GM18526 (cell line): Measurements from ENCODE around the gene TEAD4.

Source experiments
- POLR2A ChIP-seq: IDR thresholded peaks from 3 replicates; pipeline ENCODE4 v1.6.1; 2011; ENCODE audit not compliant: insufficient read length; ENCODE audit errors: extremely low read depth

TEAD4 gene

GRCh38 chr12:2958432-2959191 lies 585 bp upstream of the TEAD4 start:
- TF ChIP-seq POLR2A = no peak

DNA sequence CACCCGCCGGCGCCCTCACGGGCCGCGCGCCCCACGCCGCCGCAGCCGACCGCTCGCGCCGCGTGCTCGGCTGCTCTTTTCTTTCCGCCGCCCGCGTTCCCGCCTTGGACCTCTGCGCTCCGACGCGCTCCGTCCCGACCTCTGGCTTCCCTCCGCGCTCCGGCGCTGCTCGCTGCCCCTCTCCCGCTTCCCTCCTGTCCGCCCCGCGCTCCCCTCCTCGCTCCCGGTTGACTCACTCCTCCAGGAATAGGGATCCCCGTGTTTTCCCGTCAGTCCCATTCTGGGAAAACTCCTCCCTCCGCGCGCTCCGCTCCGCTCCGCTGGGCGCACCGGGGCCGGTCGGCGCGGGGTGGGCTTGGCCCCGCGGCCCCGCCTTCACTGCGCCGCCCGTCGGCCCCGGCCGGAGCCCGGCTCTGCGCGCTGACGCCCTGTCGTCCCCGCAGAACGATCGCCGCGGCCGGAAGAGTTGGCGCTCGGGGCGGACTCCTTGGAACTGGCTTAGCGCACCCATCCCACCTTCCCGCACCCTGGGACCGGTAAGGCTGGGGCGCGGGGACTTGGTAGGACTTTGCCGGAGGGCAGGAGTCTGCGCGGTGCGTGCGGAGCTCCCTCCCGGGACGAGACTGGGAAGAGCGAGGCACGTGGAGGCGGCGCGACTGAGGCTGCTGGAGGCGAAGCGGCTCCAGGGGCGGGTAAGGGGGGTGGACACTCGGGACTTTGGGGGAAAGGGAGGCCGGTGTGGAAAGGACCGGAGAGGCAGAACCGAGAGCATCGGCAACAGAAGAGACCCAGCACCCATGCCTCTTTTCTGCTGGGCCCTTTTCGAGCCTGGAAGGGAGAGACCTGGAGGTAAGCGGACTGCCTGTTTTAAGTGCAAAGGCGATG lies 550 bp downstream of the TEAD4 start:
- no peak for TF ChIP-seq POLR2A

GRCh38 chr12:2960390-2960956 lies 1.3 kb downstream of the TEAD4 start:
- no peak for TF ChIP-seq POLR2A

DNA sequence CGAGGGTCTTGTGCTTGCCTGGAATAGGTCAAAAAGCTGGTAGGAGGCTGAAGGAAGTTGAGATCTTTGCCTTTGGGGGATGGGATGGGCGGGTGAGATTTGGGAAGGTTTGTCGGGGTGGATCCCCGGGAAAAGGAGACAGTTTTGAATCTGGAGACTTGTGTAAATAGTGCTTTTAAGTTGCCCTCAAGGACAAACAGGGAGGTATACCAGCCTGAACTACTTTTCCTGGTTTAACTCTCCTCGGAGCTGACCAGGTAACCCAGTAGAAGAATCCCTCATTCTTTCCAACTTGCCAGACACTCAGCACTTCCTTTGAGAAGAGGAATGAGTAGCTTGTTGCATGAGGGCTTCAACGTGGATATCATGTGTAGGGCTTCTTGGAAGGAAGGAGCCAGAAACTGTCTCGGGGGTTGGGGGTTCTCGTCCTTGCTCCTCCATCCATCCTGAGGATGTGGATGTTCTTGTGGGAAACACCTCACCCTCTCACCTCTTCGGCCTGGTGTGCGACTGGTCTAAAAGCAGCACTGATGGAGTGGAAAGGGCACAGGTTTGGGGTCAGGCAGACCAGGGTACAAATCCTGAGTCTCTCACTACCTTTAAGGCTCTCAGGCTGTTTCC lies 1.9 kb downstream of the TEAD4 start:
- no peak for TF ChIP-seq POLR2A

DNA sequence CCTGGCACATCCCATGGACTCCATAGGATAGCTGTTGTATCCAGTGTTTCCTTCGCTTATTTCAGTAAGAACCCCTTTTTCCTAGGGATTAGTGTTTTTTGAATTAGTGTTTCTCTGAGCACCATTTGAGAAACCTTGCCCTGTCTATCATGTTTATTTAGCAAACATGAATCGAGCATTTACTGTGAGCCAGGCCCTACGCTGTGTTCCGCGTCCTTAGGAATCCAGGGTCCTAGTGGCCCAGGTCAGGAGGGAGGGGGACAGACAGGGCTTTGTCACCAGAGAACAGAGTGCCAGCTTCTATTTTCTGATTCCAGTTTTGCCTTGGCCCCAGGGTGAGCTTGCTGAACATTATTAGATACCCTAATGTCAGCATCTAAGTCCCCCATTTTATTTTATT lies 2.5 kb downstream of the TEAD4 start:
- TF ChIP-seq POLR2A = no peak

DNA sequence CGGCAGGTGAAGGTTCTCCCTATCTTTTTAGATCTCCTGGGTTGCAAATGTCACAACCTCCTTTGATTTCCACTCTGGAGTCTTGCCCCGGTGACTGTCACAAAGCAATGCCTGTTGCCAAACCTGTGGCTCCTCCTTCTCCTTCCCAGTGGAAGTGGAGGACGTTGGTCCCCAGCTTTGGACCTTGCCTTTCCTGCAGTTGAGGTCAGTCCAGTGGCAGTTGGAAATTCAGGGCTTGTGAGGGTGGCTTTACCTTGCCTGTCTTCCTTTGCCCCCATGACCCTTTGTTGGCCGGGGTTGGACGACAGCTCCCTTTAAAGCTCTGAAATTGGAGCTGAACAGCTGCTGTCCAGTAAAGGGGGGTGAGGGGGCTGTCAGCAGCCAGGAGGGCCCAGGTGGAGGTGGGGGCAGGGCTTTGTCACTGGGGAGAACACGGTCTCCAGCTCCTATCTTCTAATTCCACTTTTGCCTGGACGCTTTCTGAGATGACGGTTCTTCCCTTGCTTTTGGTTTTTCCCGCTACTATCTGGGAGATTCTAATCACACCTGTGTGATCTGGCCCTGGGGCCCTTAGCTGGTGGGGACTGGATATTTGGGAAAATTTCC lies 4.1 kb downstream of the TEAD4 start:
- TF ChIP-seq POLR2A = no peak

DNA sequence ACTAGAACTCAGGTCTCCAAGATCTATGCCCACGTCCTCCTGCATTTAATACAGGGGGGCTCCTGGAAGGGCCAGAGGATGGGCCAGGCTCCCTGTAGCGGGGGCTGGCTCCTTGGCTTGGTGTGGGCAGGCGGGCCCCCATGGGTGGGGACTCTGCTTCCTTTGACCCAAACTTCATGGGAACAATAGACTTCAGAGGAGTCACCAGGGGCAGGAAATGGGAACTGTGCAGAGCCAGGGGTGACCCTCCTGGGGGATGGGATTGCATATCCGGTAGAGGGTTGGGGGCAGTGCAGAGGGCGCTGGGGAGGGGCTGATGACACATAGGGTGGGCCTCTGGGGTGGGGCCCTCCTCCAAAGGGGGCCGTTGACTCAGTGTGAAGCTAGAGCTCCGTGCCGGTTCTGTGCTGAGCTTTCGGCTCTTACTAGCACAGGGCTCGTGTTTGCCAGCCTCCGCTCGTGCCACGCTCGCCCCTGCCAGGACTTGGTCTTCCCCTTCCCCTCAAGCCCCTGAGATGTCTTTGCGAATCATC lies 4.6 kb downstream of the TEAD4 start:
- TF ChIP-seq POLR2A = no peak

DNA sequence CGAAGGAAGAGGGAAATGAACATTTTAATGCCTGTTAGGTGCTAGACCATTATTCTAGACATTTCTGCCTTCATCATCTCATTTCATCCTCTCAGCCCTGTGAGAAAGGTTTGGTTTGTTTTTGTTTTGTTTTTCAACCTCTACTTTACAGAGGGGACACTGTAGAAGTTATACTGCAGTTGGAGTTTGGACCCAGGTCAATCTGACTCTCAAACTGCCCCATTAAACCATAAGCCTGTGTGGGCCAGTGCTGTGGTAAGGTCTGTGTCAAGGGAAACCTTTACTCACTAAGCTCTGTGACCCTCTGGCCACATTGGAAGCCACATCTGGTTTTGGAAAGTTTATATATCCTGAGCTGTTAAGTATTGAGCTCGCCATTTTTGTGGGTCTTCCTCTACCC lies 8.5 kb downstream of the TEAD4 start:
- TF ChIP-seq POLR2A = no peak

- no peak for TF ChIP-seq POLR2A
Observed at GRCh38 chr12:2970744-2971143, 11.5 kb downstream of the TEAD4 start.

- no peak for TF ChIP-seq POLR2A
Observed at GRCh38 chr12:2973566-2973965, 14.4 kb downstream of the TEAD4 start.

- TF ChIP-seq POLR2A = no peak
Observed at GRCh38 chr12:2974560-2974971, 15.4 kb downstream of the TEAD4 start.

GRCh38 chr12:2976581-2976996 lies 17.4 kb downstream of the TEAD4 start:
- no peak for TF ChIP-seq POLR2A

GRCh38 chr12:2977776-2978175 lies 18.6 kb downstream of the TEAD4 start:
- no peak for TF ChIP-seq POLR2A

- no peak for TF ChIP-seq POLR2A
Observed at GRCh38 chr12:2979806-2980205, 20.6 kb downstream of the TEAD4 start.

DNA sequence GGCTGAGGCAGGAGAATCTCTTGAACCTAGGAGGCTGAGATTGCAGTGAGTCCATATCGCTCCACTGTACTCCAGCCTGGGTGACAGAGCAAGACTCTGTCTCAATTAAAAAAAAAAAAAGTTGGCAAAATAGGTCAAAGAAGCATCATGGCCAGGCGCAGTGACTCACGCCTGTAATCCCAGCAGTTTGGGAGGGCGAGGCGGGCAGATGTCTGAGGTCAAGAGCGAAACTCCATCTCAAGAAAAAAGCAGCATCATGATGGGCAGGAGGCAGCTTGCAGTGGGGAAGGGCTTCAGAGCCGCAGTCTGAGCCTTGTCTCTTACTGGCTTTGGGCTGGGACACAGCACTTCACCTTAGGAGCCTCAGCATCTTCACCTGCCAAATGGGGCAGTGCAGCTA lies 21.4 kb downstream of the TEAD4 start:
- no peak for TF ChIP-seq POLR2A
